Spleen (tissue), 11 donors: ENCODE results near the gene APOL4. TPM values are rescaled to one million over a fixed set of nuclear protein-coding genes. Genes with fewer than 3 reads are reported as not detected.

Experiments used
- DNase-seq: peaks from one replicate; pipeline ENCODE4 v3.0.0-alpha.2; 2020
- H3K27ac ChIP-seq, 8 donors: fragments of 200-600 bp; sonication (generic) in 7 of 8; 1 replicate in 4 of 8; 2 replicates in 4 of 8; pipeline versions ENCODE4 v1.5.0 to v1.8.0; 2016 to 2021; ENCODE audit warnings: inconsistent platforms in 4 of 8, mild to moderate bottlenecking in 4 of 8, moderate library complexity in 1 of 8
- H3K27me3 ChIP-seq, 7 donors: fragments of 200-600 bp; sonication (generic) in 6 of 7; replicated peaks in 1 of 7; 1 replicate in 4 of 7; 2 replicates in 3 of 7; pipeline versions ENCODE4 v1.5.0 to v1.8.0; 2016 to 2021; ENCODE audit warnings: inconsistent platforms in 3 of 7, mild to moderate bottlenecking in 1 of 7
- H3K36me3 ChIP-seq, 6 donors: fragments of 200-600 bp; sonication (generic) in 5 of 6; 1 replicate in 4 of 6; 2 replicates in 2 of 6; pipeline versions ENCODE4 v1.5.0 to v1.8.0; 2016 to 2021; ENCODE audit warnings: inconsistent platforms in 2 of 6
- H3K4me1 ChIP-seq, 6 donors: fragments of 200-600 bp; sonication (generic) in 5 of 6; 1 replicate in 3 of 6; 2 replicates in 3 of 6; pipeline versions ENCODE4 v1.5.0 to v1.8.0; 2016 to 2021; ENCODE audit warnings: inconsistent platforms in 3 of 6
- H3K4me3 ChIP-seq, 8 donors: fragments of 200-600 bp; sonication (generic) in 7 of 8; 1 replicate in 4 of 8; 2 replicates in 4 of 8; pipeline versions ENCODE4 v1.5.0 to v1.8.0; 2016 to 2021; ENCODE audit warnings: inconsistent platforms in 4 of 8, mild to moderate bottlenecking in 4 of 8, moderate library complexity in 2 of 8
- H3K9me3 ChIP-seq, 8 donors: fragments of 200-600 bp; sonication (generic) in 7 of 8; 1 replicate in 4 of 8; 2 replicates in 4 of 8; pipeline versions ENCODE4 v1.5.0 to v1.8.0; 2016 to 2021; ENCODE audit warnings: inconsistent platforms in 4 of 8
- CTCF ChIP-seq, 11 experiments: fragments of 200-600 bp in 7 of 11; fragments of 450-650 bp in 4 of 11; sonication (generic) in 4 of 11; IDR thresholded peaks in 8 of 11; conservative IDR thresholded peaks in 3 of 11; 1 replicate in 7 of 11; 2 replicates in 4 of 11; pipeline versions ENCODE4 v1.4.0 to v1.8.0; 2016 to 2021; ENCODE audit warnings: antibody characterized with exemption in 11 of 11, inconsistent platforms in 4 of 11, mild to moderate bottlenecking in 1 of 11
- POLR2A ChIP-seq, 3 donors: fragments of 450-650 bp; IDR thresholded peaks; one replicate each; pipeline ENCODE4 v1.5.1; 2017; ENCODE audit warnings: antibody characterized with exemption in 3 of 3, mild to moderate bottlenecking in 1 of 3
- POLR2AphosphoS5 ChIP-seq, 3 donors: sonication (generic); formaldehyde crosslinking; IDR thresholded peaks; one replicate each; pipeline ENCODE4 v1.5.1; 2017; ENCODE audit warnings: antibody characterized with exemption in 3 of 3
- WGBS, 5 donors: extraction: QIAGEN DNeasy Blood & Tissue Kit in 3 of 5; methylation state at CpG; one replicate each; pipeline versions ENCODE4 v1.1.5 to v1.1.7; 2013 to 2018; 5-methylcytosine and 5-hydroxymethylcytosine counted together
- intact Hi-C: fragments of 100-400 bp; cut with DNase I; formaldehyde crosslinking; loops from one replicate; pipeline ENCODE4 v1.15.0; 2023; ENCODE audit warnings: low total_unique reads
- polyA plus RNA-seq, 3 donors: library from polyadenylated mRNA; stranded (reverse); fragments of 200-250 nt; gene quantifications; one replicate each; pipeline ENCODE4 v1.2.1, GENCODE V29; 2013
- total RNA-seq, 7 donors: library from RNA; depleted of rRNA in 3 of 7; stranded (reverse); fragments of >200 nt in 3 of 7; fragmentation: NEBNext Ultra II Directional in 4 of 7; extraction: Animal tissue kit (Norgen Biotek cat#: 25700) in 4 of 7; gene quantifications; one replicate each; pipeline versions ENCODE4 v1.1.0 to v1.2.1, GENCODE V29; 2016 to 2021
- donor health status: healthy with polysubstance abuse.
- donor health status: DM: no; HTN: no; CAD: no; lungs with moderate emphysema.
- donor health status: DM: no; HTN: no; CAD: no.
- donor health status: Bipolar disorder and iron deficiency.
- donor health status: healthy.
- donor health status: DM: no; HTN: no; CAD: no.
- donor health status: DM: yes; HTN: yes; CAD: no.

APOL4 gene
- total and polyA plus RNA-seq, 10 donors = 2.5 to 14.4 (median 3.9) TPM; not detected in 1

- Histone ChIP-seq H3K36me3 (no peaks in the 10 kb centered on the region), H3K27me3 (no peaks in the 10 kb centered on the region), H3K4me1 (peaks cover 0 to 15% (median 9%) of the 10 kb centered on the region in 6 donors), H3K27ac (no peak overlapping the region), H3K9me3 (no peaks in the 10 kb centered on the region), H3K4me3 (no peak overlapping the region)
- DNase-seq = no peak
- TF ChIP-seq POLR2A (IDR thresholded peaks at IDR 0.05) (no peak), CTCF (IDR thresholded peaks at IDR 0.05 in 8 of 11, conservative IDR thresholded peaks at IDR 0.05 in 3 of 11) (no peak), POLR2AphosphoS5 (IDR thresholded peaks at IDR 0.05) (no peak)
- WGBS, 5 donors = 0 to 45% (median 41%) methylated on average over 1 of the region's 1 CpG
- intact Hi-C loops = no loop called here
Measured at GRCh38 chr22:36175892-36176291, 25.7 kb downstream of the APOL4 start.

GRCh38 chr22:36171941-36172340 is 29.7 kb downstream of the APOL4 start:
- H3K27me3 ChIP-seq = no peaks in the 10 kb centered on the region
- no peak overlapping the region for H3K4me3 ChIP-seq
- H3K4me1 ChIP-seq = peaks cover 0 to 6% (median 0%) of the 10 kb centered on the region in 6 donors
- intact Hi-C loops = no loop called here
- H3K36me3 ChIP-seq = no peaks in the 10 kb centered on the region
- TF ChIP-seq CTCF (IDR thresholded peaks at IDR 0.05 in 8 of 11, conservative IDR thresholded peaks at IDR 0.05 in 3 of 11) (no peak), POLR2A (IDR thresholded peaks at IDR 0.05) (no peak), POLR2AphosphoS5 (IDR thresholded peaks at IDR 0.05) (no peak)
- H3K9me3 ChIP-seq = peaks cover 0 to 9% (median 0%) of the 10 kb centered on the region in 8 donors
- 55 to 68% (median 59%) methylated on average over 3 of the region's 3 CpGs for WGBS, 5 donors
- no peak overlapping the region for H3K27ac ChIP-seq
- no peak for DNase-seq

- TF ChIP-seq POLR2AphosphoS5 (IDR thresholded peaks at IDR 0.05) (no peak), POLR2A (IDR thresholded peaks at IDR 0.05) (no peak), CTCF (IDR thresholded peaks at IDR 0.05 in 8 of 11, conservative IDR thresholded peaks at IDR 0.05 in 3 of 11) (no peak)
- Histone ChIP-seq H3K36me3 (no peaks in the 10 kb centered on the region), H3K4me3 (no peak overlapping the region), H3K9me3 (peaks cover 0 to 9% (median 0%) of the 10 kb centered on the region in 8 donors), H3K4me1 (peaks cover 0 to 59% (median 33%) of the 10 kb centered on the region in 6 donors), H3K27ac (peak overlapping the region in 3 of 8 donors; percentile 18 to 96 (median 89)), H3K27me3 (no peaks in the 10 kb centered on the region)
- intact Hi-C loops = no loop called here
- no peak for DNase-seq
- WGBS, 5 donors = 63 to 71% (median 67%) methylated on average over 10 of the region's 10 CpGs
Measured at GRCh38 chr22:36166518-36167220, 34.9 kb downstream of the APOL4 start.

- no peak for TF ChIP-seq POLR2A (IDR thresholded peaks at IDR 0.05)
- no peak for TF ChIP-seq CTCF (IDR thresholded peaks at IDR 0.05 in 8 of 11, conservative IDR thresholded peaks at IDR 0.05 in 3 of 11)
- no peak for TF ChIP-seq POLR2AphosphoS5 (IDR thresholded peaks at IDR 0.05)
- 95 to 98% (median 96%) methylated on average over 3 of the region's 3 CpGs for WGBS, 5 donors
- intact Hi-C loops = no loop called here
- H3K9me3 ChIP-seq = peaks cover 0 to 9% (median 0%) of the 10 kb centered on the region in 8 donors
- peaks cover 5 to 65% (median 39%) of the 10 kb centered on the region in 6 donors for H3K4me1 ChIP-seq
- H3K27me3 ChIP-seq = no peaks in the 10 kb centered on the region
- H3K4me3 ChIP-seq = no peak overlapping the region
- H3K36me3 ChIP-seq = no peaks in the 10 kb centered on the region
- no peak for DNase-seq
- H3K27ac ChIP-seq = peak overlapping the region in 5 of 8 donors; percentile 17 to 96 (median 91)
Measured at GRCh38 chr22:36166086-36166485, 35.5 kb downstream of the APOL4 start.
